H1 (cell line): Measurements from ENCODE around the gene CLEC14A. TPM values are rescaled to one million over a fixed set of nuclear protein-coding genes. Genes with fewer than 3 reads are reported as not detected.

Source experiments
- RXRA ChIP-seq: IDR thresholded peaks from 2 replicates; pipeline ENCODE4 v1.6.1; 2011; ENCODE audit warnings: low read depth, mild to moderate bottlenecking, low read length, moderate library complexity; ENCODE audit not compliant: insufficient read depth
- SAP30 ChIP-seq: fragments of 300-600 bp; sonication (generic); IDR thresholded peaks from 2 replicates; pipeline ENCODE4 v1.7.1; 2012; ENCODE audit warnings: low read length, moderate library complexity, mild to moderate bottlenecking, inconsistent platforms; ENCODE audit not compliant: insufficient read depth, insufficient replicate concordance
- polyA plus RNA-seq, 7 experiments: library from polyadenylated mRNA; depleted of rRNA in 3 of 7; stranded (reverse) in 5 of 7; unstranded in 2 of 7; fragments of >200 nt in 5 of 7; fragments of 200-250 nt in 2 of 7; gene quantifications; 1 replicate in 5 of 7; 2 replicates in 1 of 7; 4 replicates in 1 of 7; pipeline versions ENCODE4 v1.2.1 to v1.2.3, GENCODE V29; 2011 to 2013; ENCODE audit warnings: missing spikeins in 2 of 7, mixed read lengths in 2 of 7
- total RNA-seq: library from RNA; stranded (reverse); fragmentation: NEBNext Ultra II Directional; extraction: Animal tissue kit (Norgen Biotek cat#: 25700); gene quantifications from 2 replicates; pipeline ENCODE4 v1.2.1, GENCODE V29; 2021
- TF ChIP-seq, protein P1 (sequence below): IDR thresholded peaks from 2 replicates; pipeline ENCODE4 v1.6.1; 2012; ENCODE audit warnings: inconsistent platforms

Gene CLEC14A
- total and polyA plus RNA-seq, 2 of the 8 experiments (the other 6 are each of a cell fraction or from before 2014, with no cell fraction given) = 0.09 to 0.13 TPM

DNA sequence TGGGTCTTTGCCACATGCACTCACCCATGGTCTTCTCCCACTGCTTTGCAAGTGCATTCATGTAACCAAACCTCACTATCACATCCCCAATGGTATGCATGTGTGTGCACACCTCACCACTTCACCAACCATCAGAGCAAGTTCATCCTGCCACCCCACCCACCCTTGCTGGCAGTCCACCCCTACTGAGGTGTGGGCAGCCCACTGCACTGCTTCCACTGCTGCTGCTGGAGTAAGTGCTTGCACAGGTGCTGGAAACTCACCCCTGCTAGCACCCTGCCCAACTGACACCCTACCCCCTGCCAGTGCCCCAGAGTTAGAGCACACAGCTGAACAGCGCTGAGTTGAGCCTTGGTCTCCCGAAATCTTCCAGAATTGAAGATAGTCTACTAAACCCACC is 46.1 kb upstream of the CLEC14A start (continued):
- TF ChIP-seq RXRA (no peak), SAP30 (no peak)
- TF ChIP-seq, protein P1, sequence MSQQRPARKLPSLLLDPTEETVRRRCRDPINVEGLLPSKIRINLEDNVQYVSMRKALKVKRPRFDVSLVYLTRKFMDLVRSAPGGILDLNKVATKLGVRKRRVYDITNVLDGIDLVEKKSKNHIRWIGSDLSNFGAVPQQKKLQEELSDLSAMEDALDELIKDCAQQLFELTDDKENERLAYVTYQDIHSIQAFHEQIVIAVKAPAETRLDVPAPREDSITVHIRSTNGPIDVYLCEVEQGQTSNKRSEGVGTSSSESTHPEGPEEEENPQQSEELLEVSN = no peak
